ENCODE results near the gene IKBKE.

Gene IKBKE

GRCh38 chr1:206472886-206473285 is 2.6 kb downstream of the IKBKE start (continued):
- TF ChIP-seq, protein P1, sequence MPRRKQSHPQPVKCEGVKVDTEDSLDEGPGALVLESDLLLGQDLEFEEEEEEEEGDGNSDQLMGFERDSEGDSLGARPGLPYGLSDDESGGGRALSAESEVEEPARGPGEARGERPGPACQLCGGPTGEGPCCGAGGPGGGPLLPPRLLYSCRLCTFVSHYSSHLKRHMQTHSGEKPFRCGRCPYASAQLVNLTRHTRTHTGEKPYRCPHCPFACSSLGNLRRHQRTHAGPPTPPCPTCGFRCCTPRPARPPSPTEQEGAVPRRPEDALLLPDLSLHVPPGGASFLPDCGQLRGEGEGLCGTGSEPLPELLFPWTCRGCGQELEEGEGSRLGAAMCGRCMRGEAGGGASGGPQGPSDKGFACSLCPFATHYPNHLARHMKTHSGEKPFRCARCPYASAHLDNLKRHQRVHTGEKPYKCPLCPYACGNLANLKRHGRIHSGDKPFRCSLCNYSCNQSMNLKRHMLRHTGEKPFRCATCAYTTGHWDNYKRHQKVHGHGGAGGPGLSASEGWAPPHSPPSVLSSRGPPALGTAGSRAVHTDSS (tag by site-specific recombination; IDR thresholded peaks at IDR 0.05) = no peak

- H3K4me1 ChIP-seq (ENCODE audit: control insufficient read depth, insufficient read depth, low read length) = no peaks in the 10 kb centered on the region
- no peak overlapping the region for H3K27ac ChIP-seq (ENCODE audit: extremely low read depth, low read depth, low read length)
- TF ChIP-seq ZNF16 (tag by site-specific recombination; IDR thresholded peaks at IDR 0.05; ENCODE audit: low read depth) (no peak), ZNF221 (tag by site-specific recombination; IDR thresholded peaks at IDR 0.05; ENCODE audit: borderline replicate concordance) (no peak), ZNF239 (tag by site-specific recombination; IDR thresholded peaks at IDR 0.05) (no peak), MYNN (tag by site-specific recombination; IDR thresholded peaks at IDR 0.05; ENCODE audit: borderline replicate concordance) (no peak), ZNF335 (tag by site-specific recombination; conservative IDR thresholded peaks at IDR 0.05) (no peak), ZNF521 (tag by site-specific recombination; IDR thresholded peaks at IDR 0.05) (no peak), ZNF677 (tag by site-specific recombination; IDR thresholded peaks at IDR 0.05) (no peak)
- H3K4me3 ChIP-seq (ENCODE audit: low read depth, low read length) = no peak overlapping the region
- ChIA-PET CTCF (interaction anchor here (1.3 kb wide), 1 partner anchor 14 kb away, joined by 4 read pairs; no protein-coding TSS in a partner anchor), POLR2A (no interaction called here)
- H3K9me3 ChIP-seq (ENCODE audit: control insufficient read depth, insufficient read depth, low read depth, low read length) = no peaks in the 10 kb centered on the region
- peaks cover 0 to 9% of the 10 kb centered on the region in 2 experiments; a peak in 1 of 3 replicates for H3K36me3 ChIP-seq (ENCODE audit: control insufficient read depth in 2 of 2, insufficient read depth in 1 of 2, low read length in 2 of 2)
Measured at GRCh38 chr1:206476058-206476457, 5.8 kb downstream of the IKBKE start.

DNA sequence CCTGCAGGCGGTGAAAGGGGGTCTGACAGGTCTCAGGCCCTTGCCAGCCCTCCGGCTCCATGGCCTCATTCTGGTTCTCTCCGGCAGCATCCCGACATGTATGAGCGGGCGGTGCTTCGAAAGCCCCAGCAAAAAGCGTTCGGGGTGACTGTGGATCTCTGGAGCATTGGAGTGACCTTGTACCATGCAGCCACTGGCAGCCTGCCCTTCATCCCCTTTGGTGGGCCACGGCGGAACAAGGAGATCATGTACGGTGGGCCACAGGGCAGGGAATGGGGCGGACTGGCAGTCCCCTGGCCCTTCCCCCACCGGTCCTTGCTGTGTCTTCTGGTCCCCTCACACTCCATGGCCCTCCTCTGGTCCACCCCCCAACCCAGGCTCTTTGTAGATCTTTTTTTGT is 6.3 kb downstream of the IKBKE start:
- Histone ChIP-seq H3K9me3 (ENCODE audit: control insufficient read depth, insufficient read depth, low read depth, low read length) (no peaks in the 10 kb centered on the region), H3K27ac (ENCODE audit: extremely low read depth, low read depth, low read length) (no peak overlapping the region), H3K36me3 (ENCODE audit: control insufficient read depth in 2 of 2, insufficient read depth in 1 of 2, low read length in 2 of 2) (peaks cover 0 to 9% of the 10 kb centered on the region in 2 experiments; a peak in 1 of 3 replicates), H3K4me1 (ENCODE audit: control insufficient read depth, insufficient read depth, low read length) (no peaks in the 10 kb centered on the region), H3K4me3 (ENCODE audit: low read depth, low read length) (no peak overlapping the region)
- TF ChIP-seq ZNF211 (tag by site-specific recombination; IDR thresholded peaks at IDR 0.05; ENCODE audit: low read depth) = no peak
- no peak for TF ChIP-seq ZNF133 (tag by site-specific recombination; IDR thresholded peaks at IDR 0.05)
- TF ChIP-seq KLF1 (tag by site-specific recombination; IDR thresholded peaks at IDR 0.05) = no peak
- no peak for TF ChIP-seq ZNF521 (tag by site-specific recombination; IDR thresholded peaks at IDR 0.05)
- TF ChIP-seq, protein P2, sequence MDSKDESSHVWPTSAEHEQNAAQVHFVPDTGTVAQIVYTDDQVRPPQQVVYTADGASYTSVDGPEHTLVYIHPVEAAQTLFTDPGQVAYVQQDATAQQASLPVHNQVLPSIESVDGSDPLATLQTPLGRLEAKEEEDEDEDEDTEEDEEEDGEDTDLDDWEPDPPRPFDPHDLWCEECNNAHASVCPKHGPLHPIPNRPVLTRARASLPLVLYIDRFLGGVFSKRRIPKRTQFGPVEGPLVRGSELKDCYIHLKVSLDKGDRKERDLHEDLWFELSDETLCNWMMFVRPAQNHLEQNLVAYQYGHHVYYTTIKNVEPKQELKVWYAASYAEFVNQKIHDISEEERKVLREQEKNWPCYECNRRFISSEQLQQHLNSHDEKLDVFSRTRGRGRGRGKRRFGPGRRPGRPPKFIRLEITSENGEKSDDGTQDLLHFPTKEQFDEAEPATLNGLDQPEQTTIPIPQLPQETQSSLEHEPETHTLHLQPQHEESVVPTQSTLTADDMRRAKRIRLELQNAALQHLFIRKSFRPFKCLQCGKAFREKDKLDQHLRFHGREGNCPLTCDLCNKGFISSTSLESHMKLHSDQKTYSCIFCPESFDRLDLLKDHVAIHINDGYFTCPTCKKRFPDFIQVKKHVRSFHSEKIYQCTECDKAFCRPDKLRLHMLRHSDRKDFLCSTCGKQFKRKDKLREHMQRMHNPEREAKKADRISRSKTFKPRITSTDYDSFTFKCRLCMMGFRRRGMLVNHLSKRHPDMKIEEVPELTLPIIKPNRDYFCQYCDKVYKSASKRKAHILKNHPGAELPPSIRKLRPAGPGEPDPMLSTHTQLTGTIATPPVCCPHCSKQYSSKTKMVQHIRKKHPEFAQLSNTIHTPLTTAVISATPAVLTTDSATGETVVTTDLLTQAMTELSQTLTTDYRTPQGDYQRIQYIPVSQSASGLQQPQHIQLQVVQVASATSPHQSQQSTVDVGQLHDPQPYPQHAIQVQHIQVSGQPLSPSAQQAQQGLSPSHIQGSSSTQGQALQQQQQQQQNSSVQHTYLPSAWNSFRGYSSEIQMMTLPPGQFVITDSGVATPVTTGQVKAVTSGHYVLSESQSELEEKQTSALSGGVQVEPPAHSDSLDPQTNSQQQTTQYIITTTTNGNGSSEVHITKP (tag by site-specific recombination; IDR thresholded peaks at IDR 0.05) = no peak
- TF ChIP-seq ZNF2 (tag by site-specific recombination; IDR thresholded peaks at IDR 0.05) = no peak
- no peak for TF ChIP-seq SCRT1 (tag by site-specific recombination; IDR thresholded peaks at IDR 0.05; ENCODE audit: borderline replicate concordance)
- no peak for TF ChIP-seq ZNF544 (tag by site-specific recombination; IDR thresholded peaks at IDR 0.05)
- TF ChIP-seq ZNF707 (tag by site-specific recombination; IDR thresholded peaks at IDR 0.05) = no peak
- no peak for TF ChIP-seq FEZF1 (tag by site-specific recombination; IDR thresholded peaks at IDR 0.05)
- TF ChIP-seq, protein P3, sequence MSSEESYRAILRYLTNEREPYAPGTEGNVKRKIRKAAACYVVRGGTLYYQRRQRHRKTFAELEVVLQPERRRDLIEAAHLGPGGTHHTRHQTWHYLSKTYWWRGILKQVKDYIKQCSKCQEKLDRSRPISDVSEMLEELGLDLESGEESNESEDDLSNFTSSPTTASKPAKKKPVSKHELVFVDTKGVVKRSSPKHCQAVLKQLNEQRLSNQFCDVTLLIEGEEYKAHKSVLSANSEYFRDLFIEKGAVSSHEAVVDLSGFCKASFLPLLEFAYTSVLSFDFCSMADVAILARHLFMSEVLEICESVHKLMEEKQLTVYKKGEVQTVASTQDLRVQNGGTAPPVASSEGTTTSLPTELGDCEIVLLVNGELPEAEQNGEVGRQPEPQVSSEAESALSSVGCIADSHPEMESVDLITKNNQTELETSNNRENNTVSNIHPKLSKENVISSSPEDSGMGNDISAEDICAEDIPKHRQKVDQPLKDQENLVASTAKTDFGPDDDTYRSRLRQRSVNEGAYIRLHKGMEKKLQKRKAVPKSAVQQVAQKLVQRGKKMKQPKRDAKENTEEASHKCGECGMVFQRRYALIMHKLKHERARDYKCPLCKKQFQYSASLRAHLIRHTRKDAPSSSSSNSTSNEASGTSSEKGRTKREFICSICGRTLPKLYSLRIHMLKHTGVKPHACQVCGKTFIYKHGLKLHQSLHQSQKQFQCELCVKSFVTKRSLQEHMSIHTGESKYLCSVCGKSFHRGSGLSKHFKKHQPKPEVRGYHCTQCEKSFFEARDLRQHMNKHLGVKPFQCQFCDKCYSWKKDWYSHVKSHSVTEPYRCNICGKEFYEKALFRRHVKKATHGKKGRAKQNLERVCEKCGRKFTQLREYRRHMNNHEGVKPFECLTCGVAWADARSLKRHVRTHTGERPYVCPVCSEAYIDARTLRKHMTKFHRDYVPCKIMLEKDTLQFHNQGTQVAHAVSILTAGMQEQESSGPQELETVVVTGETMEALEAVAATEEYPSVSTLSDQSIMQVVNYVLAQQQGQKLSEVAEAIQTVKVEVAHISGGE (tag by site-specific recombination; conservative IDR thresholded peaks at IDR 0.05; ENCODE audit: low read depth) = no peak
- no peak for TF ChIP-seq ZSCAN23 (tag by site-specific recombination; IDR thresholded peaks at IDR 0.05)
- TF ChIP-seq ZNF416 (tag by site-specific recombination; IDR thresholded peaks at IDR 0.05) = no peak
- no peak for TF ChIP-seq ZNF184 (tag by site-specific recombination; IDR thresholded peaks at IDR 0.05)
- no peak for TF ChIP-seq IKZF3 (tag by site-specific recombination; IDR thresholded peaks at IDR 0.05)
- TF ChIP-seq GFI1B (tag by site-specific recombination; IDR thresholded peaks at IDR 0.05) = no peak
- TF ChIP-seq ZNF174 (tag by site-specific recombination; IDR thresholded peaks at IDR 0.05) = no peak
- TF ChIP-seq ZNF239 (tag by site-specific recombination; IDR thresholded peaks at IDR 0.05) = no peak
- no peak for TF ChIP-seq SCRT2 (tag by site-specific recombination; IDR thresholded peaks at IDR 0.05)
- no peak for TF ChIP-seq ZBTB8A (tag by site-specific recombination; IDR thresholded peaks at IDR 0.05)
- CTCF ChIA-PET = interaction anchor here (0.6 to 5.2 kb wide), 6 partner anchors 13 to 331 kb away, joined by 3 to 37 read pairs (median 4); no protein-coding TSS in a partner anchor
- POLR2A ChIA-PET = no interaction called here
